PC-9 (cell line): ENCODE measurements around the gene C4orf51. TPM values are rescaled to one million over a fixed set of nuclear protein-coding genes. Genes with fewer than 3 reads are reported as not detected.

Source experiments
- BruUV-seq: library from RNA; stranded (reverse); fragments of 400-500 nt; replicated peaks from 2 replicates; lab custom pipeline; 2021; lab: Mats Ljungman, UMichigan
- CTCF ChIA-PET: fragments of 300-600 bp; sonication (Branson Sonifier 250); formaldehyde crosslinking; loops from one replicate; lab custom pipeline; 2022; ENCODE audit warnings: antibody characterized with exemption; lab: Charles Lee
- POLR2A ChIA-PET: fragments of 300-600 bp; sonication (Branson Sonifier 250); formaldehyde crosslinking; loops from one replicate; lab custom pipeline; 2022; ENCODE audit warnings: antibody characterized with exemption; ENCODE audit not compliant: unreplicated experiment; lab: Charles Lee
- DNase-seq, 2 experiments: peaks; one replicate each; pipeline versions ENCODE4 v3.0.0 to v3.0.0-alpha.2; 2015 to 2022; ENCODE audit warnings: mixed read lengths in 1 of 2
- H2AFZ ChIP-seq: fragments of 200-600 bp; sonication (generic); 2 replicates; pipeline ENCODE4 v1.8.1; 2017; ENCODE audit warnings: antibody characterized with exemption
- H3F3A ChIP-seq: fragments of 200-600 bp; sonication (generic); 2 replicates; pipeline ENCODE4 v1.8.1; 2017; ENCODE audit warnings: antibody characterized with exemption, mild to moderate bottlenecking, low read depth; ENCODE audit not compliant: insufficient read depth
- H3K27ac ChIP-seq: fragments of 200-600 bp; sonication (generic); 2 replicates; pipeline ENCODE4 v1.6.1; 2016; ENCODE audit warnings: mixed run types
- H3K27me3 ChIP-seq: fragments of 200-600 bp; sonication (generic); 2 replicates; pipeline ENCODE4 v1.6.1; 2016; ENCODE audit warnings: low read depth, mixed run types; ENCODE audit not compliant: insufficient read depth
- H3K36me3 ChIP-seq: fragments of 200-600 bp; sonication (generic); 2 replicates; pipeline ENCODE4 v1.6.1; 2016; ENCODE audit warnings: low read depth, mixed run types
- H3K4me1 ChIP-seq: fragments of 200-600 bp; sonication (generic); replicated peaks from 2 replicates; pipeline ENCODE4 v1.6.1; 2016; ENCODE audit warnings: mixed run types; ENCODE audit not compliant: insufficient read depth
- H3K4me2 ChIP-seq: fragments of 200-600 bp; sonication (generic); 2 replicates; pipeline ENCODE4 v1.6.1; 2017; ENCODE audit warnings: mixed run types
- H3K4me3 ChIP-seq: fragments of 200-600 bp; sonication (generic); 2 replicates; pipeline ENCODE4 v1.6.1; 2016; ENCODE audit warnings: mixed run types
- H3K79me2 ChIP-seq: fragments of 200-600 bp; sonication (generic); 2 replicates; pipeline ENCODE4 v1.6.1; 2017; ENCODE audit warnings: low read depth, mixed run types
- H3K9me2 ChIP-seq: fragments of 200-600 bp; sonication (generic); 2 replicates; pipeline ENCODE4 v1.8.1; 2017; ENCODE audit warnings: mild to moderate bottlenecking; ENCODE audit not compliant: insufficient read depth
- H3K9me3 ChIP-seq: fragments of 200-600 bp; sonication (generic); 2 replicates; pipeline ENCODE4 v1.8.1; 2016; ENCODE audit warnings: low read depth; ENCODE audit not compliant: insufficient read depth
- H4K20me1 ChIP-seq: fragments of 200-600 bp; sonication (generic); 2 replicates; pipeline ENCODE4 v1.8.1; 2017; ENCODE audit not compliant: insufficient read depth
- EZH2 ChIP-seq: fragments of 200-600 bp; sonication (generic); IDR thresholded peaks from 2 replicates; pipeline ENCODE4 v1.8.0; 2017; ENCODE audit warnings: antibody characterized with exemption, low read depth
- intact Hi-C: fragments of 100-400 bp; cut with micrococcal nuclease; formaldehyde crosslinking; loops from one replicate; pipeline ENCODE4 v1.10.0; 2022; ENCODE audit not compliant: unreplicated experiment
- total RNA-seq: library from RNA; stranded (reverse); gene quantifications from 2 replicates; pipeline ENCODE4 v1.2.3, GENCODE V29; 2021
- TF ChIP-seq, protein P1 (sequence below): fragments of 200-600 bp; sonication (generic); conservative IDR thresholded peaks from 2 replicates; pipeline ENCODE4 v1.6.1; 2017; ENCODE audit warnings: mixed run types, antibody characterized with exemption, mild to moderate bottlenecking, moderate library complexity

The C4orf51 gene
- total RNA-seq, 1 experiment from 2014 or later = not detected

DNA sequence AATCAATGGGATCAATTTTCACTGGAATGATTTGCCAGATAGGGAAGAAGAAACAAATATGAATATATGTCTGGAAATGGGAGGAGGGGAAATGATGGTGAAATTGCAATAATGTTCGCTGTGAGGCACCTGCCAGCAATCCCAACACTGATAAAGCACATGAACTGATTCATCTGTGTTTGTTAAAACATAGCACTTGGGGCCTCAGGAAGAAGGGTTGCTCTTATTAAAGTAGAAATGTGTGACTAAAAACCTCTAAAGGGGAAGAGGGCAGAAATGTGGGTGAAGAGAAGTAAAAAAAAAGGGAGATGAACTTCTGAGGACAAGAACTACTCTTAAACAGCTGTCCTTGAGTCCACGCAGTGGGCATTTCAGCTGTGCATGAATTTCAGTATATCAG, 101.4 kb downstream of the C4orf51 start:
- Histone ChIP-seq H3K27me3 (no peaks in the 10 kb centered on the region), H4K20me1 (no peaks in the 10 kb centered on the region), H3K79me2 (no peaks in the 10 kb centered on the region), H3K4me3 (no peak overlapping the region), H3F3A (no peaks in the 10 kb centered on the region), H3K4me1 (no peaks in the 10 kb centered on the region), H3K9me3 (no peaks in the 10 kb centered on the region), H3K4me2 (no peak overlapping the region), H3K36me3 (no peaks in the 10 kb centered on the region), H3K27ac (no peak overlapping the region), H3K9me2 (no peaks in the 10 kb centered on the region), H2AFZ (no peak overlapping the region)
- POLR2A ChIA-PET = no interaction called here
- no peak for TF ChIP-seq EZH2
- TF ChIP-seq, protein P1, sequence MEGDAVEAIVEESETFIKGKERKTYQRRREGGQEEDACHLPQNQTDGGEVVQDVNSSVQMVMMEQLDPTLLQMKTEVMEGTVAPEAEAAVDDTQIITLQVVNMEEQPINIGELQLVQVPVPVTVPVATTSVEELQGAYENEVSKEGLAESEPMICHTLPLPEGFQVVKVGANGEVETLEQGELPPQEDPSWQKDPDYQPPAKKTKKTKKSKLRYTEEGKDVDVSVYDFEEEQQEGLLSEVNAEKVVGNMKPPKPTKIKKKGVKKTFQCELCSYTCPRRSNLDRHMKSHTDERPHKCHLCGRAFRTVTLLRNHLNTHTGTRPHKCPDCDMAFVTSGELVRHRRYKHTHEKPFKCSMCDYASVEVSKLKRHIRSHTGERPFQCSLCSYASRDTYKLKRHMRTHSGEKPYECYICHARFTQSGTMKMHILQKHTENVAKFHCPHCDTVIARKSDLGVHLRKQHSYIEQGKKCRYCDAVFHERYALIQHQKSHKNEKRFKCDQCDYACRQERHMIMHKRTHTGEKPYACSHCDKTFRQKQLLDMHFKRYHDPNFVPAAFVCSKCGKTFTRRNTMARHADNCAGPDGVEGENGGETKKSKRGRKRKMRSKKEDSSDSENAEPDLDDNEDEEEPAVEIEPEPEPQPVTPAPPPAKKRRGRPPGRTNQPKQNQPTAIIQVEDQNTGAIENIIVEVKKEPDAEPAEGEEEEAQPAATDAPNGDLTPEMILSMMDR = no peak
- no peak for DNase-seq
- intact Hi-C loops = no loop called here
- CTCF ChIA-PET = no interaction called here
- no TSS peak for BruUV-seq

Other genes with a start within 250 kb of the C4orf51 start
- 15.1 and 16.1 TPM in 2 replicates for gene SMAD1, start 198.3 kb upstream of the C4orf51 start, total RNA-seq
- 5.4 and 6.3 TPM in 2 replicates for gene MMAA, start 60.8 kb upstream of the C4orf51 start, total RNA-seq